Mesendoderm (in vitro differentiated cells): ENCODE data around the gene MBNL2.
A peak's percentile ranks its signal among the peaks of the same experiment; 100 is the strongest.

Experiments used
- DNase-seq: peaks from one replicate; pipeline ENCODE4 v3.0.0; 2013
- H2AK5ac ChIP-seq: 2 replicates; pipeline ENCODE4 v1.6.1; 2013; ENCODE audit warnings: low read length, inconsistent platforms
- H2BK120ac ChIP-seq: 2 replicates; pipeline ENCODE4 v1.6.1; 2013; ENCODE audit warnings: low read depth, mild to moderate bottlenecking, low read length, moderate library complexity, mixed read lengths
- H2BK15ac ChIP-seq: replicated peaks from 2 replicates; pipeline ENCODE4 v1.6.1; 2013; ENCODE audit warnings: low read depth, mild to moderate bottlenecking, moderate library complexity
- H2BK5ac ChIP-seq: 2 replicates; pipeline ENCODE4 v1.6.1; 2013; ENCODE audit warnings: low read length, inconsistent platforms
- H3K18ac ChIP-seq: 2 replicates; pipeline ENCODE4 v1.6.1; 2013; ENCODE audit warnings: mild to moderate bottlenecking, low read length, mixed read lengths
- H3K23ac ChIP-seq: one replicate; pipeline ENCODE4 v1.6.1; 2013; ENCODE audit warnings: low read length
- H3K27ac ChIP-seq: 2 replicates; pipeline ENCODE4 v1.5.1; 2013; ENCODE audit warnings: low read depth, mild to moderate bottlenecking, inconsistent platforms, low read length, moderate library complexity
- H3K27me3 ChIP-seq: 2 replicates; pipeline ENCODE4 v1.6.1; 2013; ENCODE audit warnings: low read length, control low read depth, mild to moderate bottlenecking, inconsistent platforms; ENCODE audit not compliant: insufficient read depth, poor library complexity
- H3K36me3 ChIP-seq: 2 replicates; pipeline ENCODE4 v1.6.1; 2013; ENCODE audit warnings: low read length, inconsistent platforms; ENCODE audit not compliant: control insufficient read depth, insufficient read depth
- H3K4ac ChIP-seq: one replicate; pipeline ENCODE4 v1.6.1; 2013; ENCODE audit warnings: low read depth, mild to moderate bottlenecking, low read length, moderate library complexity
- H3K4me1 ChIP-seq: 2 replicates; pipeline ENCODE4 v1.6.1; 2013; ENCODE audit warnings: low read depth, low read length, inconsistent platforms; ENCODE audit not compliant: control insufficient read depth
- H3K4me2 ChIP-seq: 2 replicates; pipeline ENCODE4 v1.6.1; 2013; ENCODE audit warnings: low read length
- H3K4me3 ChIP-seq: 2 replicates; pipeline ENCODE4 v1.5.1; 2013; ENCODE audit warnings: mild to moderate bottlenecking, low read length
- H3K56ac ChIP-seq: one replicate; pipeline ENCODE4 v1.6.1; 2013; ENCODE audit warnings: low read length
- H3K79me1 ChIP-seq: 2 replicates; pipeline ENCODE4 v1.6.1; 2013; ENCODE audit warnings: low read length, inconsistent platforms
- H3K79me2 ChIP-seq: 2 replicates; pipeline ENCODE4 v1.6.1; 2013; ENCODE audit warnings: mild to moderate bottlenecking, low read length; ENCODE audit not compliant: control insufficient read depth, insufficient read depth
- H3K9ac ChIP-seq: 2 replicates; pipeline ENCODE4 v1.6.1; 2013; ENCODE audit warnings: low read length, inconsistent platforms
- H4K5ac ChIP-seq: one replicate; pipeline ENCODE4 v1.6.1; 2013; ENCODE audit warnings: low read length
- H4K8ac ChIP-seq: one replicate; pipeline ENCODE4 v1.6.1; 2013; ENCODE audit warnings: low read depth, mild to moderate bottlenecking, control low read depth, low read length, moderate library complexity
- WGBS: extraction: QIAGEN DNeasy Blood & Tissue Kit; methylation state at CpG from one replicate; pipeline ENCODE4 v1.1.7; 2013; ENCODE audit warnings: low lambda C conversion rate, missing lambda C conversion rate; ENCODE audit not compliant: insufficient coverage; ENCODE audit errors: extremely low coverage; 5-methylcytosine and 5-hydroxymethylcytosine counted together

The MBNL2 gene

GRCh38 chr13:97279913-97280312, 57.8 kb downstream of the MBNL2 start:
- no CpG with 5 or more reads among the region's 5 CpGs for WGBS
- no peaks in the 10 kb centered on the region for H3K4me1 ChIP-seq
- H2BK120ac ChIP-seq: no peak overlapping the region
- no peak overlapping the region for H2BK5ac ChIP-seq
- no peak overlapping the region for H3K9ac ChIP-seq
- H3K27ac ChIP-seq: no peak overlapping the region
- H3K4me2 ChIP-seq: no peak overlapping the region
- H3K23ac ChIP-seq: no peak overlapping the region
- H3K4ac ChIP-seq: no peak overlapping the region
- no peak for DNase-seq
- H2BK15ac ChIP-seq: no peak overlapping the region
- no peak overlapping the region for H3K4me3 ChIP-seq
- H2AK5ac ChIP-seq: no peak overlapping the region
- no peak overlapping the region for H3K18ac ChIP-seq
- no peaks in the 10 kb centered on the region for H3K36me3 ChIP-seq
- no peak overlapping the region for H4K8ac ChIP-seq
- H3K56ac ChIP-seq: no peak overlapping the region
- H3K27me3 ChIP-seq: no peaks in the 10 kb centered on the region
- no peaks in the 10 kb centered on the region for H3K79me1 ChIP-seq
- H4K5ac ChIP-seq: no peak overlapping the region
- H3K79me2 ChIP-seq: no peaks in the 10 kb centered on the region

- H3K4me1 ChIP-seq: no peaks in the 10 kb centered on the region
- H2BK5ac ChIP-seq: no peak overlapping the region
- no peak overlapping the region for H4K5ac ChIP-seq
- no CpG with 5 or more reads among the region's 4 CpGs for WGBS
- H3K79me2 ChIP-seq: no peaks in the 10 kb centered on the region
- no peak overlapping the region for H3K27ac ChIP-seq
- H2AK5ac ChIP-seq: no peak overlapping the region
- H3K4me2 ChIP-seq: no peak overlapping the region
- no peaks in the 10 kb centered on the region for H3K79me1 ChIP-seq
- H3K56ac ChIP-seq: no peak overlapping the region
- no peak overlapping the region for H2BK120ac ChIP-seq
- no peak overlapping the region for H3K4ac ChIP-seq
- no peaks in the 10 kb centered on the region for H3K36me3 ChIP-seq
- H3K9ac ChIP-seq: no peak overlapping the region
- H2BK15ac ChIP-seq: no peak overlapping the region
- H3K4me3 ChIP-seq: no peak overlapping the region
- DNase-seq: peak; percentile 56
- no peaks in the 10 kb centered on the region for H3K27me3 ChIP-seq
- H4K8ac ChIP-seq: no peak overlapping the region
- no peak overlapping the region for H3K23ac ChIP-seq
- no peak overlapping the region for H3K18ac ChIP-seq
These were observed 58.3 kb downstream of the MBNL2 start for GRCh38 chr13:97280478-97280877.

GRCh38 chr13:97281028-97281427, 58.9 kb downstream of the MBNL2 start:
- Histone ChIP-seq H3K79me1 (no peaks in the 10 kb centered on the region), H3K4me2 (no peak overlapping the region), H2BK120ac (no peak overlapping the region), H3K27me3 (no peaks in the 10 kb centered on the region), H3K4me1 (no peaks in the 10 kb centered on the region), H3K56ac (no peak overlapping the region), H3K4ac (no peak overlapping the region), H2BK15ac (no peak overlapping the region), H4K5ac (no peak overlapping the region), H3K23ac (no peak overlapping the region), H4K8ac (no peak overlapping the region), H3K36me3 (no peaks in the 10 kb centered on the region), H3K4me3 (no peak overlapping the region), H2BK5ac (no peak overlapping the region), H3K18ac (no peak overlapping the region), H2AK5ac (no peak overlapping the region), H3K27ac (no peak overlapping the region), H3K9ac (no peak overlapping the region), H3K79me2 (no peaks in the 10 kb centered on the region)
- DNase-seq: no peak

GRCh38 chr13:97282705-97283104, 60.6 kb downstream of the MBNL2 start:
- no peak overlapping the region for H3K4ac ChIP-seq
- H3K4me1 ChIP-seq: no peaks in the 10 kb centered on the region
- H3K9ac ChIP-seq: no peak overlapping the region
- H2AK5ac ChIP-seq: no peak overlapping the region
- H2BK120ac ChIP-seq: no peak overlapping the region
- H3K27me3 ChIP-seq: no peaks in the 10 kb centered on the region
- no peak overlapping the region for H2BK15ac ChIP-seq
- no peak overlapping the region for H2BK5ac ChIP-seq
- no CpG with 5 or more reads among the region's 4 CpGs for WGBS
- H3K56ac ChIP-seq: no peak overlapping the region
- H3K4me3 ChIP-seq: no peak overlapping the region
- no peak overlapping the region for H3K4me2 ChIP-seq
- H3K18ac ChIP-seq: no peak overlapping the region
- H4K5ac ChIP-seq: no peak overlapping the region
- no peak overlapping the region for H3K23ac ChIP-seq
- H4K8ac ChIP-seq: no peak overlapping the region
- no peaks in the 10 kb centered on the region for H3K79me1 ChIP-seq
- no peak overlapping the region for H3K27ac ChIP-seq
- no peaks in the 10 kb centered on the region for H3K36me3 ChIP-seq
- DNase-seq: no peak
- no peaks in the 10 kb centered on the region for H3K79me2 ChIP-seq

GRCh38 chr13:97283888-97284287, 61.8 kb downstream of the MBNL2 start:
- no peaks in the 10 kb centered on the region for H3K36me3 ChIP-seq
- no peak overlapping the region for H2BK120ac ChIP-seq
- no peak overlapping the region for H4K8ac ChIP-seq
- H3K27me3 ChIP-seq: no peaks in the 10 kb centered on the region
- no peak overlapping the region for H3K56ac ChIP-seq
- no peak overlapping the region for H2BK5ac ChIP-seq
- H3K4me1 ChIP-seq: no peaks in the 10 kb centered on the region
- H2AK5ac ChIP-seq: no peak overlapping the region
- H3K27ac ChIP-seq: no peak overlapping the region
- no peak overlapping the region for H2BK15ac ChIP-seq
- no peak overlapping the region for H3K4ac ChIP-seq
- H3K23ac ChIP-seq: no peak overlapping the region
- H3K18ac ChIP-seq: no peak overlapping the region
- no CpG with 5 or more reads among the region's 2 CpGs for WGBS
- H3K9ac ChIP-seq: no peak overlapping the region
- H4K5ac ChIP-seq: no peak overlapping the region
- DNase-seq: no peak
- H3K4me2 ChIP-seq: no peak overlapping the region
- no peak overlapping the region for H3K4me3 ChIP-seq
- H3K79me1 ChIP-seq: no peaks in the 10 kb centered on the region
- no peaks in the 10 kb centered on the region for H3K79me2 ChIP-seq

GRCh38 chr13:97284558-97284957, 62.4 kb downstream of the MBNL2 start:
- Histone ChIP-seq H2BK120ac (no peak overlapping the region), H3K36me3 (no peaks in the 10 kb centered on the region), H2AK5ac (no peak overlapping the region)

More at GRCh38 chr13:97284558-97284957, 62.4 kb downstream of the MBNL2 start:
- no peak overlapping the region for H4K5ac ChIP-seq
- H3K4me1 ChIP-seq: no peaks in the 10 kb centered on the region
- no peaks in the 10 kb centered on the region for H3K27me3 ChIP-seq
- WGBS: no CpG with 5 or more reads among the region's 3 CpGs
- no peak overlapping the region for H3K9ac ChIP-seq
- no peaks in the 10 kb centered on the region for H3K79me1 ChIP-seq
- no peak overlapping the region for H4K8ac ChIP-seq
- no peak overlapping the region for H3K27ac ChIP-seq
- H3K18ac ChIP-seq: no peak overlapping the region
- no peaks in the 10 kb centered on the region for H3K79me2 ChIP-seq
- no peak overlapping the region for H3K56ac ChIP-seq
- H3K4me2 ChIP-seq: no peak overlapping the region
- H2BK15ac ChIP-seq: no peak overlapping the region
- H3K4me3 ChIP-seq: no peak overlapping the region
- no peak overlapping the region for H3K4ac ChIP-seq
- DNase-seq: no peak
- no peak overlapping the region for H2BK5ac ChIP-seq
- H3K23ac ChIP-seq: no peak overlapping the region
